ENCODE data around the gene UFSP2.

GRCh38 chr4:185371702-185372101 is 54.1 kb downstream of the UFSP2 start:
- TF ChIP-seq CTCF (IDR thresholded peaks at IDR 0.05; ENCODE audit: insufficient read depth, low read length) (no peak), POLR2AphosphoS5 (IDR thresholded peaks at IDR 0.05; ENCODE audit: low read depth) (no peak)
